ENCODE measurements around the gene USP12. TPM values are rescaled to one million over a fixed set of nuclear protein-coding genes. Genes with fewer than 3 reads are reported as not detected.

Gene USP12
- total RNA-seq, 1 donor from 2014 or later = 30.9 TPM

- DNase-seq (ENCODE audit: extremely low read depth, low read depth, low spot score) = no peak
Measured at GRCh38 chr13:27040826-27041108, 130.8 kb downstream of the USP12 start.

GRCh38 chr13:27039171-27039701, 132.4 kb downstream of the USP12 start:
- no peak for DNase-seq (ENCODE audit: extremely low read depth, low read depth, low spot score)

- peak; percentile 34 for DNase-seq (ENCODE audit: extremely low read depth, low read depth, low spot score)
Measured at GRCh38 chr13:27038323-27038722, 133.3 kb downstream of the USP12 start.

GRCh38 chr13:27037571-27037970, 134.0 kb downstream of the USP12 start:
- no peak for DNase-seq (ENCODE audit: extremely low read depth, low read depth, low spot score)

GRCh38 chr13:27037171-27037570, 134.4 kb downstream of the USP12 start:
- no peak for DNase-seq (ENCODE audit: extremely low read depth, low read depth, low spot score)

- no peak for DNase-seq (ENCODE audit: extremely low read depth, low read depth, low spot score)
Measured at GRCh38 chr13:27036236-27036981, 135.2 kb downstream of the USP12 start.

GRCh38 chr13:27035892-27036235, 135.7 kb downstream of the USP12 start:
- no peak for DNase-seq (ENCODE audit: extremely low read depth, low read depth, low spot score)

GRCh38 chr13:27034678-27035111, 136.9 kb downstream of the USP12 start:
- DNase-seq (ENCODE audit: extremely low read depth, low read depth, low spot score) = no peak

GRCh38 chr13:27028683-27029480, 142.7 kb downstream of the USP12 start:
- DNase-seq (ENCODE audit: extremely low read depth, low read depth, low spot score) = no peak

GRCh38 chr13:27027086-27027667, 144.4 kb downstream of the USP12 start:
- DNase-seq (ENCODE audit: extremely low read depth, low read depth, low spot score) = no peak

- no peak for DNase-seq (ENCODE audit: extremely low read depth, low read depth, low spot score)
Measured at GRCh38 chr13:27026396-27026795, 145.2 kb downstream of the USP12 start.

GRCh38 chr13:27024776-27025492, 146.7 kb downstream of the USP12 start:
- no peak for DNase-seq (ENCODE audit: extremely low read depth, low read depth, low spot score)

- DNase-seq (ENCODE audit: extremely low read depth, low read depth, low spot score) = no peak
Measured at GRCh38 chr13:27024074-27024461, 147.5 kb downstream of the USP12 start.

- DNase-seq (ENCODE audit: extremely low read depth, low read depth, low spot score) = no peak
Measured at GRCh38 chr13:27023385-27024073, 148.1 kb downstream of the USP12 start.

GRCh38 chr13:27022571-27023311, 148.9 kb downstream of the USP12 start:
- DNase-seq (ENCODE audit: extremely low read depth, low read depth, low spot score) = no peak

GRCh38 chr13:27020415-27020814, 151.2 kb downstream of the USP12 start:
- DNase-seq (ENCODE audit: extremely low read depth, low read depth, low spot score) = no peak

- no peak for DNase-seq (ENCODE audit: extremely low read depth, low read depth, low spot score)
Measured at GRCh38 chr13:27018882-27019281, 152.7 kb downstream of the USP12 start.

- no peak for DNase-seq (ENCODE audit: extremely low read depth, low read depth, low spot score)
Measured at GRCh38 chr13:27018344-27018861, 153.2 kb downstream of the USP12 start.

GRCh38 chr13:27016875-27017274, 154.7 kb downstream of the USP12 start:
- no peak for DNase-seq (ENCODE audit: extremely low read depth, low read depth, low spot score)

Measured in glomerular endothelial cell (primary cell).